GM12892 (cell line): ENCODE data around the gene SREBF1.

Source experiments
- POLR2A ChIP-seq: IDR thresholded peaks from 2 replicates; pipeline ENCODE4 v1.6.1; 2011; ENCODE audit warnings: low read depth, low read length, control low read depth
- POLR2AphosphoS5 ChIP-seq: IDR thresholded peaks from 2 replicates; pipeline ENCODE4 v1.6.1; 2011; ENCODE audit warnings: low read depth, low read length, control low read depth
- TAF1 ChIP-seq: IDR thresholded peaks from 2 replicates; pipeline ENCODE4 v1.6.1; 2011; ENCODE audit warnings: low read depth, mild to moderate bottlenecking, control low read depth, low read length, borderline replicate concordance

DNA sequence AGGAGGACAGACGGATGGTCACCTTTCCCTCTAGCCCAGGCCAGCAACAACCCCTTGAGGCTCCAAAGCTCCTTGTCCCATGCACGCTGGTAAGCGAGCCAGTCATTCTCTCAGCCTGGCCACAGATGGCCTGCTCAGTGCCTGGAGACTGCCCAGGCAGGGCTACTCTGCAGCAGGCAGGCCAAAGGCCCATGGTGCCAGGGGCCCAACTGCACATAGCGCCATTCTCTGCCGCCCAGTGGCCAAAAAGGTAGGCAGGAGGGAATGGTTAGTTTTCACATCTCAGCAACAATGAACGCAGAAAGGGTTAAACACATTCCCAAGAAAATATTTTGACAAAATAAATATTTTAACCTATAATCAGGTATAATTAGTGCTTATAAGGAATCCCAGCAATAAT is 7.7 kb upstream of the SREBF1 start:
- no peak for TF ChIP-seq POLR2AphosphoS5
- TF ChIP-seq POLR2A, result no peak
- no peak for TF ChIP-seq TAF1
